Adipocyte (in vitro differentiated cells): ENCODE results near the gene EFCAB7.

Source experiments
- DNase-seq: peaks from one replicate; pipeline ENCODE4 v3.0.0-alpha.2; 2015; ENCODE audit warnings: low read depth
- H3K27me3 ChIP-seq: replicated peaks from 2 replicates; pipeline ENCODE4 v1.7.0; 2013; ENCODE audit warnings: mild to moderate bottlenecking, low read length, moderate library complexity; ENCODE audit not compliant: control insufficient read depth, insufficient read depth
- H3K36me3 ChIP-seq: 2 replicates; pipeline ENCODE4 v1.7.0; 2013; ENCODE audit warnings: low read length, mild to moderate bottlenecking, moderate library complexity; ENCODE audit not compliant: control insufficient read depth, insufficient read depth, severe bottlenecking
- H3K4me1 ChIP-seq: 2 replicates; pipeline ENCODE4 v1.7.0; 2013; ENCODE audit warnings: mild to moderate bottlenecking, low read length, moderate library complexity; ENCODE audit not compliant: control insufficient read depth, insufficient read depth
- H3K4me3 ChIP-seq: 2 replicates; pipeline ENCODE4 v1.7.0; 2013; ENCODE audit warnings: mild to moderate bottlenecking, low read length, moderate library complexity
- H3K9ac ChIP-seq: 2 replicates; pipeline ENCODE4 v1.7.0; 2013; ENCODE audit warnings: mild to moderate bottlenecking, low read length, moderate library complexity
- H3K9me3 ChIP-seq: 2 replicates; pipeline ENCODE4 v1.7.0; 2013; ENCODE audit warnings: mild to moderate bottlenecking, low read length, moderate library complexity; ENCODE audit not compliant: control insufficient read depth

The EFCAB7 gene

DNA sequence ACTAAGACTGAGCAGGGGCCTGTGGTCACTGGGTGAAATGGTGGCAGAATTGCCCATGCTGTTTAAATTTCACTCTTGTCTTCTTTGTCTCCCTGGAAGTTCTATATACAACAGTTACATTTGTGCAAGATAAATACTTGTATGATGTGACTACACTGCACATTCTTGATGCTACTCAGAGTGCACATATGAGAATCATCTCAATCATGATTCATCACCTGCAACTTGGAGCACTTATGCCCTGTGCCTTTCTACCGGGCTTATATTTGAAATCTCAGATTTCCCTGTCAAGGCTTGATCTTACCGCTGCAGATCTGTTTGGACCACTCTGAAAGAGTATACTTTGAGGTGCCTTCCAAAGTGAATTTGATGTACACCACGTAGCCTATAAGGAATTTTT is 80.5 kb downstream of the EFCAB7 start:
- peaks cover 30% of the 10 kb centered on the region for H3K36me3 ChIP-seq
- no peak overlapping the region for H3K4me3 ChIP-seq
- no peak overlapping the region for H3K9ac ChIP-seq
- H3K27me3 ChIP-seq: no peaks in the 10 kb centered on the region
- H3K4me1 ChIP-seq: peaks cover 14% of the 10 kb centered on the region
- DNase-seq: no peak
- H3K9me3 ChIP-seq: no peaks in the 10 kb centered on the region

DNA sequence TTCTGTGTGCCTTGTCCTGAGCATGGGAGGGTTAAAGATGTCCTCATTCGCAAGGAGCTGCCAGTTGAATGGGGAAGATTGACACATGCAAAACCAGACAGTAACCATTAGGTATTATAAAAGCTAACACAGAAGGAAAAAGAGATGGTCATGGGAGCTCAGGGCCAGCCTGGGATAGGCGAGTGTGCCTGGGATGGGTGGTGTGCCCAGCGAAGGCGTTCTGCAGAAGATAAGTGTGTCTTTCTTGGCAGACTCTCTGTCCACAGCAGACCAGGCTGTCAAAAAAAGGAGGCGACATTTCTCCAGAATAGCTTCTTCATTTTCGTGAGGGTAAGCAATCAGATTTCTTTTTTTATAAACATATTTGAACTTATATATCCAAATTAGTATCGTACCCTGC is 84.0 kb downstream of the EFCAB7 start:
- Histone ChIP-seq H3K4me1 (peaks cover 36% of the 10 kb centered on the region), H3K9ac (no peak overlapping the region), H3K9me3 (no peaks in the 10 kb centered on the region), H3K4me3 (no peak overlapping the region), H3K27me3 (no peaks in the 10 kb centered on the region), H3K36me3 (peaks cover 28% of the 10 kb centered on the region)
- DNase-seq: no peak

DNA sequence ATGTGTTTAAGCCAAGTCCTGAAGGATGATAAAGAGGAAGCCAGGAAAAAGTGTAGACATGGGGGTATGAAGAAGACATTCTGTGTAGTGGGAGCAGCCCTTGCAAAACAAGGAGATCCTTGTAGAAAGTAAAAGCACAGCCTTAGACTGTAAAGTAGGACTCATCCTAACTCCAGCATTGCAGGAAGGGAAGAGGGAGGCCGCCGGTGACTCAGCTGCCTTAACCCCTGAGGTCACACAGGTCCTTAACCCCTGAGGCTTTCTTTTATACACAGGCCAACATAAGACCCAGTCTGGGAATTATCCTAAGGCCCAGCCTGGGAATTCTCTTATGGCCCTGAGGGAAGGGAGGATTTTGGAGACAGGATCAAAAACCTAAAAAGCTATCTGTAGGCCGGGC is 87.9 kb downstream of the EFCAB7 start:
- H3K9me3 ChIP-seq: no peaks in the 10 kb centered on the region
- no peak overlapping the region for H3K9ac ChIP-seq
- no peak overlapping the region for H3K4me3 ChIP-seq
- H3K27me3 ChIP-seq: no peaks in the 10 kb centered on the region
- peaks cover 26% of the 10 kb centered on the region for H3K36me3 ChIP-seq
- DNase-seq: no peak
- peaks cover 57% of the 10 kb centered on the region for H3K4me1 ChIP-seq

GRCh38 chr1:63612564-63612963 is 89.2 kb downstream of the EFCAB7 start:
- peaks cover 68% of the 10 kb centered on the region for H3K4me1 ChIP-seq
- peak overlapping the region; percentile 35 for H3K4me3 ChIP-seq
- H3K9me3 ChIP-seq: no peaks in the 10 kb centered on the region
- peak overlapping the region; percentile 55 for H3K9ac ChIP-seq
- DNase-seq: peak; percentile 84
- H3K36me3 ChIP-seq: peaks cover 21% of the 10 kb centered on the region
- H3K27me3 ChIP-seq: no peaks in the 10 kb centered on the region

DNA sequence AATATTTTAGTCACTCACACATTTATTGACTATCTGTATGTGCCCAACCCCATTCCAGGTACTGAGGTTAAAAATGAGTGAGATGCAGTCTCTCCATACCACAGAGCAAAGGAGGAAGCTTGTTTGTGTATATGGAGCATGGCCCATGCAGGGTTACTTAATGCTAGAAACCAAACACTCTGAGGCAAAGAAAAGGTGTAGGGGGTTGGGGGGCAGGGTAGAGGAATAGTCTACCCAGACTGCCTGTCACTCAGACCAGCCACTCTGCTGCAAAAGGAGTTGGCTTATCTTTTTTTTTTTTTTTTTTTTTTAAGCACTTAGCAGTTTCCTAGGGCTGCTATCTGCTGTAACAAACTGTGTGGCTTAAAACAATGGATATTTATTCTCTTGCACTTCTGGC is 89.6 kb downstream of the EFCAB7 start:
- no peak for DNase-seq
- peak overlapping the region; percentile 55 for H3K9ac ChIP-seq
- peaks cover 72% of the 10 kb centered on the region for H3K4me1 ChIP-seq
- no peaks in the 10 kb centered on the region for H3K9me3 ChIP-seq
- peak overlapping the region; percentile 35 for H3K4me3 ChIP-seq
- no peaks in the 10 kb centered on the region for H3K27me3 ChIP-seq
- H3K36me3 ChIP-seq: peaks cover 17% of the 10 kb centered on the region

DNA sequence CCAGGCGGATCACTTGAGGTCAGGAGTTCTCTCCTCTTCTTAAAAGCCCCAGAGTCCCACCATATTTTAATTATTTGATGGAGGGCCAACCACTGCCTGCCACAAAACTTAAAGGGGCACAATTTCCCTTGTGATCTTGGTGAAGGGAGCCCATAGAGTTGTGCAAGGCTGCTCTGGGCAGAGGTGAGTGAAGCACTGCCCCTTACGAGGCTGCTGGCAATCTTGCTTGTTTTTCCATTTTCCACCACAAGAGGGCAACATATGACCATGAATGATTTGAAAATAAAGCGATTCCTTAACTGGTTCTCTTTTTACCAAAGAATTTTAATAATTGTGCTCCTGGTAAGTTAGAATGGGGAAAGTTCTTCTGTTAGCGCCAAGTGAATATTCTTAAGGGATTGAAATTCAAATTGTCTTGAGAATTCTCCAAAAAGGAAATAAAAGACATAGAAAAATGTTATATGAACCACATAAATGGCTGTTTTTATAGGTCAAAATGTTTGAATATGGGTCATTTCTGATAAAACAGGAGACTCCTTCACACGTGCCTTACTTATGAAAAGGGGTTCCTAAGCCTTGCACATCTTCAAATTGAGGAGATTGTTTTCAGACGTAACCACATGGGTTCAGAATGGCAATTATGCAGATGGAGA is 92.6 kb downstream of the EFCAB7 start:
- Histone ChIP-seq H3K36me3 (peaks cover 17% of the 10 kb centered on the region), H3K4me1 (peaks cover 60% of the 10 kb centered on the region), H3K4me3 (no peak overlapping the region), H3K9ac (peak overlapping the region; percentile 66), H3K27me3 (no peaks in the 10 kb centered on the region), H3K9me3 (no peaks in the 10 kb centered on the region)
- DNase-seq: peak; percentile 91

DNA sequence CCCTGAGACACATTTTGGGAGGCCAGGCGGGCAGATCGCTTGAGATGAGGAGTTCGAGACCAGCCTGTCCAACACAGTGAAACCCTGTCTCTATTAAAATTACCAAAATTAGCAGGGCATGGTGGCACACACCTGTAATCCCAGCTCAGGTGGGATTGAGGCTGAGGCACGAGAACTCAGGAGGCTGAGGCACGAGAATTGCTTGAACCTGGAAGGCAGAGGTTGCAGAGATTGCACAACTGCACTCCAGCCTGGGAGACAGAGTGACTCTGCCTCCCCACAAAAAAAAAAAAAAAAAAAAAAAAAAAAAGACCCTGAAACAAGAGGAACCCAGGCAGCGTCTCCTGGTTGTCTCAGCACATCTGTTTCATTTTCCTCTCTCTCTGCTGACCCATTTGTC is 94.1 kb downstream of the EFCAB7 start:
- Histone ChIP-seq H3K9ac (peak overlapping the region; percentile 66), H3K4me3 (no peak overlapping the region), H3K4me1 (peaks cover 57% of the 10 kb centered on the region), H3K36me3 (peaks cover 17% of the 10 kb centered on the region), H3K27me3 (no peaks in the 10 kb centered on the region), H3K9me3 (no peaks in the 10 kb centered on the region)
- DNase-seq: peak; percentile 24

DNA sequence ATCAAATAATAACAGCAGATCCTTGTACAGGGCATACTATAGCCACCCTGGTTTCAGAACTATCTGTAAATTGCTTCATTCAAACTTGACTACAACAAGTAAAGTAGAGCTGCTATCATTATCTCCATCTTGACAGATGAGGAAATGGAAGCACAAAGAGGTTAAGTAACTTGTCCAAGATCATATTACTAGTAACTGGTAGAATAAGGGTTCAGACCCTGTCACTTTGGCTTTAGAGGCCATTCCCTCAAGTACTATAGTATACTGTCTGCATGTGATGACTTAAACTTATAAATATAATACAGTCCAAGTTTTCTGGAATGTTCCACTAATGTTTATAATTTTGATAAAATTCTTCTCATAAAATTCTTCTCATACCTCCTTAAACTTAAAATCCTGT is 94.7 kb downstream of the EFCAB7 start:
- Histone ChIP-seq H3K27me3 (no peaks in the 10 kb centered on the region), H3K4me3 (no peak overlapping the region), H3K4me1 (peaks cover 57% of the 10 kb centered on the region), H3K9ac (peak overlapping the region; percentile 66), H3K36me3 (peaks cover 17% of the 10 kb centered on the region), H3K9me3 (no peaks in the 10 kb centered on the region)
- peak; percentile 60 for DNase-seq

GRCh38 chr1:63619558-63619957 is 96.2 kb downstream of the EFCAB7 start:
- Histone ChIP-seq H3K36me3 (peaks cover 21% of the 10 kb centered on the region), H3K9ac (no peak overlapping the region), H3K4me3 (no peak overlapping the region), H3K4me1 (peaks cover 59% of the 10 kb centered on the region), H3K27me3 (no peaks in the 10 kb centered on the region), H3K9me3 (no peaks in the 10 kb centered on the region)
- DNase-seq: no peak

DNA sequence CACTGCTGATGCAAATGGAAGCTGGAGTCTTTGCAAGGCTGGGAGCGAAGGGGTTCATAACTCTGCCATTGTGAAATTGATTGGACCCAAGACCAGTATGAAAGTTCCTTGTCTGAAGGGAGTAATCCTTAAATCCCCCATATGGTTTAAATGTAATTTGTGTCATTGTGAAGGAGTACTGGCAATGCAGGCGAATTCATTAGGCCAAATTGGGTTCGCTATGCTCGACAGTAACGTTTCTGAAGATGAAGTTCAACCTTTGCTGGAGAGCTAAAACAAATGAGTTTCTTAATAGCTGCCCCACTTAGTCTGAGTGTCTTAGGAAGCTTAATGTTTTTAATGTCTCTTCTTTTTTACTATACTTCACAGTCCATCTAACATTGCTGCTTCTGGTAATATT is 97.3 kb downstream of the EFCAB7 start:
- no peak for DNase-seq
- Histone ChIP-seq H3K4me1 (peaks cover 68% of the 10 kb centered on the region), H3K9me3 (no peaks in the 10 kb centered on the region), H3K27me3 (no peaks in the 10 kb centered on the region), H3K4me3 (no peak overlapping the region), H3K9ac (no peak overlapping the region), H3K36me3 (peaks cover 14% of the 10 kb centered on the region)

- H3K9ac ChIP-seq: peak overlapping the region; percentile 6
- H3K4me1 ChIP-seq: peaks cover 69% of the 10 kb centered on the region
- peaks cover 14% of the 10 kb centered on the region for H3K36me3 ChIP-seq
- no peaks in the 10 kb centered on the region for H3K27me3 ChIP-seq
- no peaks in the 10 kb centered on the region for H3K9me3 ChIP-seq
- no peak for DNase-seq
- no peak overlapping the region for H3K4me3 ChIP-seq
Measured at GRCh38 chr1:63621075-63621474, 97.8 kb downstream of the EFCAB7 start.

DNA sequence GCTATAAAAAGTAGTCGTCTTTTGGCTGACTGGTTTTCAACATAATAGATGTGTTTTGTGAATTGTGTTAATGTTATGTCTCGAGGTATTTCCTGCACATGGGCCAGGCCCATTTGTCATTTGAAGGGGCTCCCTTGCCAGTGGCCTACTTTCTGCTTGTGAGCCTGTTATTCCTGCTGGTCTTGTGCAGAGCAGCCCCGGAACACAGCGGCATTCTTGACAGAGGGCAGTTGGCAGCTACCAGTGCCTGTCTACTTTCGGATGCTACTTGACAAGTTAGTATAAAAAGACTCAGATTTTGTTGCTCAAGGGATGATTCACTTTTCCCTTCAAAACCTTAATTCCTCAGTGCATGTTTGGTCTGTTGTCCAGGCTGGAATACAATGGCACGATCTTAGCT is 98.4 kb downstream of the EFCAB7 start:
- no peaks in the 10 kb centered on the region for H3K9me3 ChIP-seq
- peak overlapping the region; percentile 6 for H3K9ac ChIP-seq
- no peaks in the 10 kb centered on the region for H3K27me3 ChIP-seq
- DNase-seq: no peak
- H3K4me3 ChIP-seq: no peak overlapping the region
- peaks cover 14% of the 10 kb centered on the region for H3K36me3 ChIP-seq
- H3K4me1 ChIP-seq: peaks cover 69% of the 10 kb centered on the region
